Measurements from ENCODE around the gene FAT1.
"Not testable (repeated sequence)": the region's sequence is repeated elsewhere in the genome, so short reads cannot be mapped to it uniquely, and the experiment has no call there.

The FAT1 gene, protein sequence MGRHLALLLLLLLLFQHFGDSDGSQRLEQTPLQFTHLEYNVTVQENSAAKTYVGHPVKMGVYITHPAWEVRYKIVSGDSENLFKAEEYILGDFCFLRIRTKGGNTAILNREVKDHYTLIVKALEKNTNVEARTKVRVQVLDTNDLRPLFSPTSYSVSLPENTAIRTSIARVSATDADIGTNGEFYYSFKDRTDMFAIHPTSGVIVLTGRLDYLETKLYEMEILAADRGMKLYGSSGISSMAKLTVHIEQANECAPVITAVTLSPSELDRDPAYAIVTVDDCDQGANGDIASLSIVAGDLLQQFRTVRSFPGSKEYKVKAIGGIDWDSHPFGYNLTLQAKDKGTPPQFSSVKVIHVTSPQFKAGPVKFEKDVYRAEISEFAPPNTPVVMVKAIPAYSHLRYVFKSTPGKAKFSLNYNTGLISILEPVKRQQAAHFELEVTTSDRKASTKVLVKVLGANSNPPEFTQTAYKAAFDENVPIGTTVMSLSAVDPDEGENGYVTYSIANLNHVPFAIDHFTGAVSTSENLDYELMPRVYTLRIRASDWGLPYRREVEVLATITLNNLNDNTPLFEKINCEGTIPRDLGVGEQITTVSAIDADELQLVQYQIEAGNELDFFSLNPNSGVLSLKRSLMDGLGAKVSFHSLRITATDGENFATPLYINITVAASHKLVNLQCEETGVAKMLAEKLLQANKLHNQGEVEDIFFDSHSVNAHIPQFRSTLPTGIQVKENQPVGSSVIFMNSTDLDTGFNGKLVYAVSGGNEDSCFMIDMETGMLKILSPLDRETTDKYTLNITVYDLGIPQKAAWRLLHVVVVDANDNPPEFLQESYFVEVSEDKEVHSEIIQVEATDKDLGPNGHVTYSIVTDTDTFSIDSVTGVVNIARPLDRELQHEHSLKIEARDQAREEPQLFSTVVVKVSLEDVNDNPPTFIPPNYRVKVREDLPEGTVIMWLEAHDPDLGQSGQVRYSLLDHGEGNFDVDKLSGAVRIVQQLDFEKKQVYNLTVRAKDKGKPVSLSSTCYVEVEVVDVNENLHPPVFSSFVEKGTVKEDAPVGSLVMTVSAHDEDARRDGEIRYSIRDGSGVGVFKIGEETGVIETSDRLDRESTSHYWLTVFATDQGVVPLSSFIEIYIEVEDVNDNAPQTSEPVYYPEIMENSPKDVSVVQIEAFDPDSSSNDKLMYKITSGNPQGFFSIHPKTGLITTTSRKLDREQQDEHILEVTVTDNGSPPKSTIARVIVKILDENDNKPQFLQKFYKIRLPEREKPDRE (N-terminal part only)

DNA sequence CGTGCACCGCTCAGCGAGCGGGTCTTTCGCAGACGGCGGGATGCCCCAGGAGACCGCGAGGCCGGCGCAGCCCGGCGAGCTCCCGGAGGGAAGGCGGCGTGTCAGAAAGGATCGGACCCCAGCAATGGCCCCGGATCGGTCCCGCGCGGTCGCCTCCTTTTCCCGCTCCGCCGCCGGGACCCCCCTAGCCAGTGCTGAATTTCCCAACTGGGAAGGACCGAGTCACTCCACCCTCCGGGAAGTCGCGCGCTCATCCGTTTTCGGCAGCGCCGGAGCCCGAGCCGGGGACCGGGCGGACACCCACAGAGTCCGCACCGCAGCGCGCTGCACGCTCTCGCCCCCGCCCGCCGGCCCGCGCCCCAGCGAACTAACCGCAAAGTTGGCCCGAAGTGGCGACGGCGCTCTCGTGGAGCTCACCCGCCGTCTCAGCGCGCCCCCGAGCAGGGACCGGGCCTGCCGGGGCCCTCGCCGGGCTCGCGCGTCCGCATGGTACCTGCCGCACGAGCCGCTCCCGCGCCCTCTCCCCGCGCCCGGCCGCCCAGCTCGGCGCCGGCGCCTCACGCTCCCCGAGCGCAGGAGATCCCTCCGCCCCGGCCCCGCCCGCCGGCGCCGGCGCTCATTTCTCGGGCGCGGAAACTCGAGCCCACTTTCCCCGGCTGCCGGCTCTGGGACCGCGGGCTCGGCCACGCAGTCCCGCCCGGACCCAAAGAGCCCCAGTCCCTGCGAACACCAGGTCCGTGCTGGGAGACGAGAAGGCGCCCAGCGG, at the start of gene FAT1:
TSS of gene FAT1 (minus strand) at position 565 of the 766 bp plus-strand sequence. CDS start 14,029 bp downstream, outside the sequence.
- no peak for DNase-seq

DNA sequence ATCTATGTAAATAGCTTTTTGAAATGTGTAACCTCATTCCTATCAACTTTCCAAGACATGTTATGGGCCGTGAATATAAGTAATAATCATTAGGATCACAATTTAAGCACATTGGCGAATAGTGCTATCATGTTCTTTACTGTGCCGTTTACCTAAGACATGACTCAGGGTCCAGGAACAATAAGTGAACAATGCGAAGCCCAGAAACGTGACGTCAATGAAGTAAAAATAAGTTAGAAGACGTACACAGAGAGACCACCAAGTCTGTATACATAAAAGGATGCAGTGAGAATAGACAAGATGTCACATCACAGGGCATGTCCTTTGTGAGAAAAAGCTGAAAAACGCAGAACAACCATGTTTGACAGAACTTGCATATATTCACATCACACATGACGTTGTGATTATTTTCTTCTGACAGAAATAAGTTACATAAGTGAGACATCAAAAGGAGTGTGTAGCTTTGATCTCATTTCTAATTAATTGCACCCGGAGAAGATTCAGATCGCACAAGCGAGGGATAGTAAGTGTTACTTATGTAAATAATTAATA, 49.4 kb upstream of the FAT1 start:
- no peak for DNase-seq

DNA sequence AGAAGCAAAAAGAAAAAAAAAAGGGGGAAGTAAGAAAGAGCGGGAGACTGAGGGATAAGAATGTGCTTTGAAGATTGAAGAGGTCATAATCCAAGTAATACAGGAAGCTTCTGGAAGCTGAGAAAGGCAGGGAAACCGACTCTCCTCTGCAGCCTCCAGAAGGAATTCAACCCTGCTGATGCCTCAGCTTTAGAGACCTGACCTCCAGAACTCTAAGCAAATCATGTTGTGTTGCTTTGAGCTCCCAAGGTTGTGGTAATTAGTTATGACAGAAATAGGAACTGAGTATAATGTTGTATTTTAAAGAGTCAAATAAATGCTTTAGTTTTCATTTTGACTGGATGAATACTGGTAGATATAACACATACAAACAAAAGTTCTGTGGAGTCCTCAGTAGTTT, 48.0 kb upstream of the FAT1 start:
- DNase-seq = no peak

DNA sequence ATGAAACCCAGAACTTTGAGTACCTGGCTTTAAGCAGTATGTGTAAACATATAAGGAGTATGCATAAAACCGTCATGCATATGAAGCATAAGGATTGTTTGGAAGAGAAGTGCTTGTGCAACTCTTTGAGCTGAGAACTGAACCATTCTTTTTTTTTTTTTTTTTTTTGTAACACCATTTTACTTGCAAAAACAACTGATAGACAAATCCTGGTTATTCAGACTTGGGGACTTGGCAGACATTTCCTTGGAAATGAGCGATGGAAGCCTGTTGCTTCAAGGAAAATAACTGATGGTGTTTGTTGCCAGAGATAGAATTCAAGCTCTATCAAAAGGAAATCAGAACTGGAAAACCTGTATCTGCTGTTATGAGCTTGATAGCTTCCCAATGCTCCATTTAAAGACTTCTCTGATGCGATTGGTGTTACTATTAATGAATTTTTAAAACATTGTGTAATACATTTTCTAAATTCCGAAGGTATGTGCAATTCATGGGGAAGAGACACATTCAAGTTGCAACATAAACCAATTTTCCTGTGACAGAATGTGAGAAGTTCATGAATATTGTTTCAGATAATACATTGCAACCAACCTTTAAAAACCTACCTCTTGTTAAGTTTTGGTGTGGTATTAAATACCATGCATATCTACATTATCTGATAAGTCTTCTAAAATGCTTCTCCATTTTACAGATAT, 47.0 kb upstream of the FAT1 start:
- no peak for DNase-seq

DNA sequence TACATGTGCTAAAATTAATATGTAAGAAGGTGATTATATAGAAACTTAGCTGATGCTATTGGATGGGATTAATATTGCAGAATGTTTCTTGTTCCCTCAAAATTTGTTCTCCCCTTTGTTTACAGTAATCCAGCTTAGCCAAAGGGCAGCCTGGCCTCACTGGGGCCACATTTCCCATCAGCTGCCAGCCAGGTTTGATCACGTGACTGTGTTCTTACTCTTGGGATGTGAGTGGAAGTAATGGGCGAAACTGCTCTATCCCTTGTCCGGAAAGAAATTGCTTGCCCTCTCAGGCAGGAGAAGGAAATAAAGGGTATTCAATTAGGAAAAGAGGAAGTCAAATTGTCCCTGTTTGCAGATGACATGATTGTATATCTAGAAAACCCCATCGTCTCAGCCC, 44.1 kb upstream of the FAT1 start:
- DNase-seq = no peak

DNA sequence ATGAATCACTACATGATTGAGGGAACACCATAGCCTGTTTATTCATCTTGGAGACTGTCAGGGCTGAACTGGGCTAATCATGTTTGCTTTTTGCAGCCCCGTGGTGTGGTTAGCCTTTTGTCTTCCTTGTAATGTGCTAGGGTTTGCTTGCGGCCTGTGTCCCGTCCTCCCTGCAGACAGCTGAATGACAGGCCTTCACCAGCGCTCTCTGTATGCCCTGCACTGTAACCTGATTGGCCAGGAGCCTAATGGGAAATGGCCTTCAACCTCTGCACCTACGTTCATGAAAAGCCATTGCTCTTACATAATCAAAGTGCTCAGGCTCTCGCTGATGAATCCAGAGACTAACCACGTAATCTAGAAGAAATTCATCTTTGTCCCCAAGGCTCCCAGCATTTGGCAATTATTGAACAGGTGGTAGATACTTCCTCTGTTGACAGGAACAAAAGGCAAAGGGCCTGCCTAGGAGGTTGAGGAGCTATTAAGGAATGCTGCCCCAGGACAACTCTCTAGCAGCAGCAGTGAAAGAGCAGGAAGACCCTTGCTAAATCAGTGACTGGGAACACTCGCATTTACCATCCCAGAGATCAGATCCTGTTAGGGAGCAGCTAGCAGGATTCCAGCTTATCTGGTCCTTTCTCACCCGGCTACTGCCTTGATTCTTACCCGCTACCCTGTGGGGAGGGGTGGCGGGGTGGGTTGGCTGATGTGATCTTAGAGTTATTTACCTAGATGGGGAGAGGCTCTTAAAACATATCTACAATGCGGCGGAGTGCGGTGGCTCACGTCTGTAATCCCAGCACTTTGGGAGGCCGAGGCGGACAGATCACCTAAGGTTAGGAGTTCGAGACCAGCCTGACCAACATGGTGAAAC, 42.3 kb upstream of the FAT1 start:
- DNase-seq = no peak

DNA sequence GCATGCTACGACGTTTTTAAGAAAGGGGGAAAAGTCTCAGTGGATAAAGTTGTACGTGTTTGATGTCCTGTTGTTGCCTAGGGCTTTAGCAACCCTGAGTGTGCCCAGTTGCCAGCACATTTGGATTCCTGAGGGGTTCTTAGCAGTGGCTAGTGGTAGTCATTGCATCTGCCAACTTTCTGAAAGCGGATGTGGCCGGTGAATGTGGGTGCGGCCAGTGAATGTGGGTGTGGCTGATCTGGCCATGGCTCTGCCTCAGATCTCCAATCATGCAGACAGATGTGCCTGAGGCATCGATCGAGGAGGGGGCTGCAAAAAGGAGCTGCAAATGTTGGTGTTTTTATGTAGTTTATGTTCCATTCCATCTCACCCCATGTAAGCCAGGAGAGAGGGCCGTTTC, 41.5 kb upstream of the FAT1 start:
- no peak for DNase-seq

DNA sequence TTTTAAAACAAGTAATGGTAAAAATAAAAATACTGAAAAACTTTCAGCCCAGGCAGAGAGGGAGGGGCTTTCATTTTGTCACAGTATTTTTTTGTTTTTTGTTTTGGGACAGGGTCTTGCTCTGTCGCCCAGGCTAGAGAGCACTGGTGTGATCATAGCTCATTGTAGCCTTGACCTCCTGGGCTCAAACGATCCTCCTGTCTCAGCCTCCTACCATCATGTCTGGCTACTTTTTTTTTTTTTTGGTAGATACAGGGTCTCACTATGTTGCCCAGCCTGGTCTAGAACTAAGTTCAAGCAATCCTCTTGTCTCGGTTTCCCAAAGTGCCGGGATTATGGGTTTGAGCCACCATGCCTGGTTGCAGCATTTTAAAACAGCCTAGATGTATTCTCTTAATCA, 40.8 kb upstream of the FAT1 start:
- no peak for DNase-seq

DNA sequence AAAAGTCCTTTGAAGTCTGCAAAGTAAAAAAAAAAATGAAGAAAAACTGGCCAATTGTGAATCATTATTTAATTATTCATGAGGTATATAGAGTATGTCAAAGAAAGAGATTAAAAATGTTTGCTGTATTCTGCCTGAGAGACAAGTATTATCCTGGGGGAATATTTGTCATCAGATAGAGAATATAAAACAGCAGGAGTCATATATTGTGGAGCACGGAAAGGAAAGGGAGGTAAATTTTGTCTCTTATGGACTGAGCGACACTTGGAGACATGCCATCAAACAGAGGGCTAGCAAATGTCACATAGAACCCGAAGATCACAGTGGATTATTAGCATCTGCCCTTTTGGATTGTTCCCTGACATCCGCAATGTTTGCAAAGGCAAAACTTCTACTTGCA, 39.2 kb upstream of the FAT1 start:
- DNase-seq = no peak

DNA sequence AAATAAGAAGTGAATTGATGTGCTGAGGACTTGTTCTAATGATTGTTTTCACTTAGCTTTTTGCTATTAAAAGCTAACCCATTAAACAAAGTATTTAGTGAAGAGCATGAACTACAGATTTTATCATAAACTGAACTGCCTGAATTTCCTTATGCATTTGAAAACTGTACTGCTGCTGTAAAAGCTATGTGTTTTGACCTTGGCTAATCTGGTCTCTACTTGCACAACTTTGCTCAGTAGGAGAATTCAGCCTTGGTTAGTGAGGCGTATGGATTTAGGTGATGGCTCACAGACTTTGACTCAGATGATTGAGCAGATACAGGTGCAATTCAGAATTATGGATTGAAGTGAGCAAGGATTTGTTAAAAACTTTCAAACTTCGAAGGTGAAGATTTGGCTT, 38.7 kb upstream of the FAT1 start:
- no peak for DNase-seq

DNA sequence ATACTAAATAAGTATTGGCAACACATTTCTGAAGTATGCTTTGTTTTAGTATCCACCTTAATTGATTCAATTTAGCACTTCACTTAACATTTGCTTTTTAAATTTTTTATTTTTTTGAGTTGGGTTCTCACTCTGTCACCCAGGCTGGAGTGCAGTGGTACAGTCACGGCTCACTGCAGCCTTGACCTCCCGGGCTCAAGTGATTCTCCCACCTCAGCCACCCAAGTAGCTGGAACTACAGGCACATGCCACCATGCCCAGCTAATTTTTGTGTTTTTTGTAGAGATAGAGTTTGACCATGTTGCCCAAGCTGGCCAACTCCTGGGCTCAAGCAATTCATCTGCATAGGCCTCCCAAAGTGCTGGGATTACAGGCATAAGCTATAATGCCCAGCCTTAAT, 38.3 kb upstream of the FAT1 start:
- DNase-seq = not testable (repeated sequence)

DNA sequence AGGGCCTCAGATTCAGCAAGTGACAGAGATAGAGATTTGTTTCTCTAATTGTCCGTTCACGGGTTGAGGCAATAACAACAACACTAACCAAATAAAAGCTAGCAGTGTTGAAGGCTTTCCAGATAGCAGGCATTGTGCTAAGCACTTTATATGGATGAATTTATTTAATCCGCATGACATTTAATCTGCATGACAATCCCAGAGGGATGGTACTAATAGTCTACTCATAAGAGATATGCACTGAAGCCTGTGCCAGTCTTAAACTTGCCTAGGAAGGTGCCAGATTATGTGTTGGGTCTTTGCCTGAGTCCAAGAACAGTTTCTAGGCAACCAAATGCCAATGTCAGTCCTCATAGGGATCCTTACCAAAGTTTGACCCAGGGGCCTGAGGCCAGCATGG, 37.7 kb upstream of the FAT1 start:
- no peak for DNase-seq

DNA sequence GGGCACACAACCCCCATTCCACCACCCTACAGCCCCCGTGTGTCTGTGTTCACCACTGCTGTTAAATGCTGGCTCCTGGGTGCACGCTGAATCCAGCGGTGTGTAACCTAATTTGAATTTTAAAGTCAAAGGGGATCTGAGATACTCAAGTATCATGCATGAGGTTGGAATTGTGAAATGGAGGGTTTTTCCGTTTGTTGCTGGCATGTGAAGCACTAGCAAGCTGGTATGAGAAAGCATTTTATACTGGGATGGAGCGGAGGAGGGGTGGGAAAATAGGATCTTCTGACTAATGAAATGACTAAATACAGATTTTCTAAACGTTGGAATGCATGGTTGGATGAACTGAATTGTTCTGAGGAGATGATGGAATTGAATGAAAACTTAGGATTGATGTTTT, 36.9 kb upstream of the FAT1 start:
- DNase-seq = no peak

DNA sequence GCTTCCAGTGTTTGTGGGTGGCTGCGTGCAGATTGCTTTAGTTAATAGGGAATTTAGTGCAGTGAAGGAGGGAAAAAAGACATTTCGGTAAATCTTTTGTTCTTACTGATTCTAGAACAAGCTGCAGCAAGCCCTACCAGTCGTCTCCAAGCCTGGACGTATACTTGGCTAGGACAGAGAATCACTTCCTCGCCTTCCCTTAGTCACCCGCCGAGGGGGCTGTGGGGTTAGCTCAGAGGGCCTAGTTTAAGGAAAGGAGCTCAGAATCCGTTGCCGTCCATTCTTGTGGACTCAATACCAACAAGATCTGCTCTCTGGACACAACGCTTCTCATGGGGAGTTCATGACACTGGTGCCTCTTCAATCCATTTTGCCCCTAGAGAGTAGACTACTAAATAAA, 36.3 kb upstream of the FAT1 start:
- DNase-seq = no peak

DNA sequence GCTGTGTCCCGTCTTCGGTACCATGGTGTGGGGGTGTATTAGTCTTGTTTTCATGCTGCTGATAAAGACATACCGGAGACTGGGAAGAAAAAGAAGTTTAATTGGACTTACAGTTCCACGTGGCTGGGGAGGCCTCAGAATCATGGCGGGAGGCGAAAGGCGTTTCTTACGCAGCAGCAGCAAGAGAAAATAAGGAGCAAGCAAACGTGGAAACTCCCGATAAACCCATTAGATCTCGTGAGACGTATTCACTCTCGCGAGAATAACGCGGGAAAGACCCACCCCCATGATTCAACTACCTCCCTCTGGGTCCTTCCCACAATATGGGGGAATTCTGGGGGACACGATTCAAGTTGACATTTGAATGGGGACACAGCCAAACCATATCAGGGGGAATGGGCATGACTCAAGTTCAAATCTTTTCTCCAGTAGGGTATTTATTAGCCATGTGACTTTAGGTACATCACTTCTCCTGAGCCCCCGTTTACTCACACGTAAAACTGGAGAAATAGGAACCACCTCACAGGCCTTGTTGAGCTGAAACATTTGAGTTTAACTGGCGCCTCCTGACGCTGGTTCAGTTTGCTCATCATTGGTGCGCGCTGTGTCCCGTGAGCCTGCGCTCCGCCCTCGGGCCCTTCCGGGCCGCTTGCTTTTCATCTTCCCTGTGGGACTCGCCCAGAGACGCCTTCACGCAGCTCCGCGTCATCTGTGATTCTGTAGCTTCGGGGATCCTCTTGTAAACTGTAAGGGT, 35.5 kb upstream of the FAT1 start:
- DNase-seq = no peak

DNA sequence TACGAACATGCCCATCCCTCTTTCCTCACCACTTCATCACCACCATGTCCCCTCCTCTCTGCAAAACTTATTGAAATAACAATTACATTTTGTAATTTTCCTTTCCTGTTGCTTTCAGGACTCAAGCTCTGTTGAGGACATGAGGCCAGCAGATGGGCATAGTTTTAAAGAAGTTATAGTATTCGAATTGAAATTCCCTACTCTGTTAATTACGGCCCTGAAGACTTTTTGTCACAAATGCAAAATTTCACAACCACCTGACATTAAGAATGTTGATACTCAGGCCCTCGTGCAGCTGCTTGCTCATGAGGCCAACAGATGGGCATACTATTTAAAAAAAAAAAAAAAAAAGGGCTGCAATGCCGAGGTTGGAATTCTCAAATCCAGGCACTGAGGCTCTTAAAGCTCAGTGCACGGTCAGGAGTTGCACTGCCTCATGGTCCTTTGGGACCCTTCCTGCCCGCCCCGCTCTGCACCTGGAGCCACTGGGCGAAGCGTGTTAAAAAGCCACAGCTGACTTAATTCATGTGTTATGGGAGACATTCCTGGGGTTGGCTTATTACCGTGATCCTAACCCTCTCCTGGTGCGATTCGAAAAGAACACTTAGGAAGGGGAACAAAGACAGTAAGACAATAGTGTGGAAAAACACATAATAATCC, 34.2 kb upstream of the FAT1 start:
- no peak for DNase-seq

DNA sequence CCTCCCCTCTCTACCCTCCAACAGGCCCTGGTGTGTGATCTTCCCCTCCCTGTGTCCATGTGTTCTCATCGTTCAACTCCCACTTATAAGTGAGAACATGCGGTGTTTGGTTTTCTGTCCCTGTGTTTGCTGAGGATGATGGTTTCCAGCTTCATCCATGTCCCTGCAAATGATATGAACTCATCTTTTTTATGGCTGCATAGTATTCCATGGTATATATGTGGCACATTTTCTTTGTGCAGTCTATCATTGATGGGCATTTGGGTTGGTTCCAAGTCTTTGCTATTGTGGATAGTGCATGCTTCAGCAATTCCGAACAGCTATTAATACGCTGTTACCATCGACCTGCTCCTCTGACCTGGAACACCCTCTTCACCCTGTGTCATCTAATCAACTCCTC, 32.9 kb upstream of the FAT1 start:
- not testable (repeated sequence) for DNase-seq

DNA sequence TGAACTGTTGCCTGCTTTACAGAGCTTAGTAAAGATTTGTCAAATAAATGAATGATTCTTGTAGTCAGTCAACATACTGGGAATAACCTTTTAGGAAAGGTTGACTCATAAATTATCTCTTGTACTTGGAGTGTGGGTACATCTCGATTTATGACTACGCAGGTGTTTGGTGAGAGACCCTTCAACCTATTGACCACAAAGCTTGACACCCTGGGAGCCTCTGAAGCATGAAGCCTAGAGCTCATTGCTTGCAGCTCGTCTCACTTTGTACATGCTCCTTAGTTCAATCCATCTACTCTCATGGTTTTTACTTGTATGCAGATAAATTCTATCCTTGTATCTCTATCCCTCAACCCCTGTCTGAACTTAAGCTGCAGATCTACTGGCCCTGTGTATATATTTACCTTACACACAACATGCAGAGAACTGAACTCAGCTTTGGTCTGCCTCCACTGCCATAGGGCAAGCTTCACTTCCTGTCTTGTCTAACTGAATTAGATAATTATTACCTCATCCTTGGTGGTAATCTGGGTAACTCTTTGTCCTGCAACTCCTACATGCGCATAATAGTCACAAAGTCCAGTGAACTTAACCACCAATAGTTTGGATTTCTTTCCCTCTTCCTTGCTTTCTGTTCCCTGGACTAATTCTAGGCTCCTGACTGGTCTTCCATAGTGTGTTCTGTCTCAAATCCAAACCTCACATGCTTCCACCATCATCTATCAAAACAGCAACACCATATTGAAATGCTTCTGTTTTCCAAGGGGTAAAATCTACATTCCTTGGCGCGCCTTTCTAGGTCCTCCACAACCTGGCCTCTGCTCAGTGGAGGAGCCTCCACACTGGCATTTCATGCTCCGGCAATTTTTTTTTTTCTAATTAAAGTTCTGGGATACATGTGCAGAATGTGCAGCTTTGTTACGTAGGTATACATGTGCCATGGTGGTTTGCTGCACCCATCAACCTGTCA, 32.2 kb upstream of the FAT1 start:
- no peak for DNase-seq
